Hepatocyte (in vitro differentiated cells): ENCODE data around the gene TMPRSS15. TPM values are rescaled to one million over a fixed set of nuclear protein-coding genes. Genes with fewer than 3 reads are reported as not detected.
"Not testable (repeated sequence)": the region's sequence is repeated elsewhere in the genome, so short reads cannot be mapped to it uniquely, and the experiment has no call there.

Experiments
- DNase-seq: peaks from one replicate; pipeline ENCODE4 v3.0.0-alpha.2; 2016; ENCODE audit warnings: low spot score
- H2AFZ ChIP-seq: fragments of 200-600 bp; sonication (generic); 2 replicates; pipeline ENCODE4 v1.6.0; 2016; ENCODE audit warnings: antibody characterized with exemption, mild to moderate bottlenecking
- H3K27ac ChIP-seq: fragments of 200-600 bp; sonication (generic); 2 replicates; pipeline ENCODE4 v1.5.1; 2016; ENCODE audit warnings: mild to moderate bottlenecking
- H3K27me3 ChIP-seq: fragments of 200-600 bp; sonication (generic); 2 replicates; pipeline ENCODE4 v1.6.1; 2016
- H3K36me3 ChIP-seq: fragments of 200-600 bp; sonication (generic); replicated peaks from 2 replicates; pipeline ENCODE4 v1.5.1; 2016; ENCODE audit warnings: low read depth; ENCODE audit not compliant: insufficient read depth
- H3K4me1 ChIP-seq: fragments of 200-600 bp; sonication (generic); 2 replicates; pipeline ENCODE4 v1.5.1; 2016; ENCODE audit warnings: mild to moderate bottlenecking, moderate library complexity; ENCODE audit not compliant: insufficient read depth
- H3K4me2 ChIP-seq: fragments of 200-600 bp; sonication (generic); 2 replicates; pipeline ENCODE4 v1.6.0; 2016
- H3K4me3 ChIP-seq: fragments of 200-600 bp; sonication (generic); 2 replicates; pipeline ENCODE4 v1.5.1; 2016; ENCODE audit warnings: mild to moderate bottlenecking
- H3K79me2 ChIP-seq: fragments of 200-600 bp; sonication (generic); 2 replicates; pipeline ENCODE4 v1.6.0; 2017; ENCODE audit warnings: mild to moderate bottlenecking
- H3K9me2 ChIP-seq: fragments of 200-600 bp; sonication (generic); replicated peaks from 2 replicates; pipeline ENCODE4 v1.6.0; 2017; ENCODE audit warnings: mild to moderate bottlenecking; ENCODE audit not compliant: insufficient read depth
- H3K9me3 ChIP-seq: fragments of 200-600 bp; sonication (generic); 2 replicates; pipeline ENCODE4 v1.5.1; 2016; ENCODE audit warnings: low read depth, mild to moderate bottlenecking
- H4K20me1 ChIP-seq: fragments of 200-600 bp; sonication (generic); 2 replicates; pipeline ENCODE4 v1.6.0; 2016; ENCODE audit warnings: mild to moderate bottlenecking; ENCODE audit not compliant: insufficient read depth, poor library complexity, severe bottlenecking
- EZH2 ChIP-seq: fragments of 200-600 bp; sonication (generic); IDR thresholded peaks from 2 replicates; pipeline ENCODE4 v1.6.1; 2016; ENCODE audit warnings: antibody characterized with exemption, mild to moderate bottlenecking, borderline replicate concordance
- EZH2phosphoT487 ChIP-seq: fragments of 200-600 bp; sonication (generic); IDR thresholded peaks from one replicate; pipeline ENCODE4 v1.6.1; 2018; ENCODE audit warnings: antibody characterized with exemption, mild to moderate bottlenecking, low read depth, moderate library complexity; ENCODE audit not compliant: unreplicated experiment, severe bottlenecking
- WGBS: methylation state at CpG from one replicate; pipeline ENCODE4 v1.1.6; 2016; ENCODE audit warnings: low lambda C conversion rate; ENCODE audit errors: missing lambda C conversion rate; 5-methylcytosine and 5-hydroxymethylcytosine counted together
- polyA plus RNA-seq: library from polyadenylated mRNA; unstranded; fragments of >200 nt; fragmentation: Nextera tagmentation; extraction: Ambion mirVana; gene quantifications from 2 replicates; pipeline ENCODE4 v1.2.1, GENCODE V29; 2016
- total RNA-seq: library from RNA; depleted of rRNA; stranded (reverse); fragments of >200 nt; gene quantifications from 2 replicates; pipeline ENCODE4 v1.2.3, GENCODE V29; 2014
- TF ChIP-seq, protein P1 (sequence below): fragments of 200-600 bp; sonication (generic); IDR thresholded peaks from 2 replicates; pipeline ENCODE4 v1.5.1; 2016; ENCODE audit warnings: antibody characterized with exemption, mild to moderate bottlenecking; ENCODE audit not compliant: poor library complexity

The TMPRSS15 gene
- total and polyA plus RNA-seq, 2 experiments from 2014 or later, result 0.07 TPM; not detected in 1

DNA sequence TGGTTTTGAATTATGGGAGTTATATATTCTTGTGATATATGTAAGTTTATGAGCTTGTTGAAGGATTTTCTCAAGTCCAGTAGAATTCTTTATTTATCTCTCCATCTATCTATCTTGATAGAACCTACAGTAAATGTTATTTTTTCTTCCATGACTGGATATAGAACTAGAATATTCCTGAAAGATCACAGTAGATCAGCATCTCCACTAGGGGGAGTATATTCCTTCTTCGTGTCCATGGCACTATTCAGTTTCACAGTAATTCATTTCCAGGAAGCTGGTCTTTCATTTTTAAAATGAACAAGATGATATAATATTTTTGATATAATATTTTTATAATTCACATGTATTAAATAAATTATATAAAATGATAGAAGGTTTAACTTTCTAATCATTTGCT, 18.8 kb downstream of the TMPRSS15 start:
- no peak overlapping the region for H3K4me2 ChIP-seq
- H3K27ac ChIP-seq, result no peak overlapping the region
- DNase-seq, result peak; percentile 53
- TF ChIP-seq EZH2, result no peak
- TF ChIP-seq, protein P1, sequence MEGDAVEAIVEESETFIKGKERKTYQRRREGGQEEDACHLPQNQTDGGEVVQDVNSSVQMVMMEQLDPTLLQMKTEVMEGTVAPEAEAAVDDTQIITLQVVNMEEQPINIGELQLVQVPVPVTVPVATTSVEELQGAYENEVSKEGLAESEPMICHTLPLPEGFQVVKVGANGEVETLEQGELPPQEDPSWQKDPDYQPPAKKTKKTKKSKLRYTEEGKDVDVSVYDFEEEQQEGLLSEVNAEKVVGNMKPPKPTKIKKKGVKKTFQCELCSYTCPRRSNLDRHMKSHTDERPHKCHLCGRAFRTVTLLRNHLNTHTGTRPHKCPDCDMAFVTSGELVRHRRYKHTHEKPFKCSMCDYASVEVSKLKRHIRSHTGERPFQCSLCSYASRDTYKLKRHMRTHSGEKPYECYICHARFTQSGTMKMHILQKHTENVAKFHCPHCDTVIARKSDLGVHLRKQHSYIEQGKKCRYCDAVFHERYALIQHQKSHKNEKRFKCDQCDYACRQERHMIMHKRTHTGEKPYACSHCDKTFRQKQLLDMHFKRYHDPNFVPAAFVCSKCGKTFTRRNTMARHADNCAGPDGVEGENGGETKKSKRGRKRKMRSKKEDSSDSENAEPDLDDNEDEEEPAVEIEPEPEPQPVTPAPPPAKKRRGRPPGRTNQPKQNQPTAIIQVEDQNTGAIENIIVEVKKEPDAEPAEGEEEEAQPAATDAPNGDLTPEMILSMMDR, result peak; percentile 73
- H4K20me1 ChIP-seq, result no peaks in the 10 kb centered on the region
- WGBS, result 26% methylated on average over 1 of the region's 1 CpG
- no peaks in the 10 kb centered on the region for H3K79me2 ChIP-seq
- H2AFZ ChIP-seq, result no peak overlapping the region
- no peak overlapping the region for H3K4me3 ChIP-seq
- no peaks in the 10 kb centered on the region for H3K27me3 ChIP-seq
- no peaks in the 10 kb centered on the region for H3K4me1 ChIP-seq
- H3K9me2 ChIP-seq, result no peaks in the 10 kb centered on the region
- no peaks in the 10 kb centered on the region for H3K9me3 ChIP-seq
- no peaks in the 10 kb centered on the region for H3K36me3 ChIP-seq

DNA sequence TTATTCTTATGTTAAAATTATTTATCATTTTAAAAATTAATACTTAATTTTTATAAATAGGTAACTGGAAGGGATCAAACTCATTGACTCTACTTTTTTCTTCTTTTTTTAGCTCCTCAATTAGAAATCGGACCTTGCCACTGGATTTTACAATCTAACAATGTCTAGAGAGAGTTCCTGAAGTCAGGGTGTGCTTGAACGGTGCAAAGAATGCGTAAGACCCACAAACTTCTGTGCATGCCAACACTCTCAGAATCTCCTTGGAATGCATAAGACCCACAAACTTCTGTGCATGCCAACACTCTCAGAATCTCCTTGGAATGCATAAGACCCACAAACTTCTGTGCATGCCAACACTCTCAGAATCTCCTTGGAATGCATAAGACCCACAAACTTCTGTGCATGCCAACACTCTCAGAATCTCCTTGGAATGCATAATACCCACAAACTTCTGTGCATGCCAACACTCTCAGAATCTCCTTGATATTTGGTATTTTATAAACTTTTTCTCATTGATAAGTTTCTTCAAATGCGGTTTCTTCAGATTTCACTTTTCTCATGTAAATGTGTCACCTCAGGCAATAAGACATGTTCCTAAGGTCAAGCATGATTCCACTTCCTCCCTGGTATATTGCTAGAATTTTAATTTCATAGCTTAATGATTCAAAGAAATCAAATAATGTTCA, 20.5 kb downstream of the TMPRSS15 start:
- H3K27ac ChIP-seq, result not testable (repeated sequence)
- WGBS, result 84% methylated on average over 4 of the region's 4 CpGs

DNA sequence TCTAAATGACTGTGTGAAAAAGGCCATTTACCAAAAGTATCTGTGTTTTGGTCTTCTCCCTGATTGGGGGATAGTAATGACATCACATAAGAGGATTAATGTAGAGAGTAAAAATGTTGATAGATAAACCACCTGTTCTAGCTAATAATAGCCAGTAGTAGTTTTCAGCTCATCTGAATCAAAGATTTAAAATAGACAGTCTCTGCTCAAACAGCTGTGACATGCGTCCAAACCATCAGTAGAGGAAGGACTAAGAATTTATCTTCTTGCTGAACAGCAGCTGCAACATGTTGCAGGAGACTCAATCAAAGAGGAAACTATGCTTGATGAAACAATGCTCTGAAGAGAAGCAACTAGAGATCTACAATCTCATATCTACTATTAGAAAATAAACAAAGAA, 21.4 kb downstream of the TMPRSS15 start:
- H3K36me3 ChIP-seq, result no peaks in the 10 kb centered on the region
- TF ChIP-seq EZH2 (no peak), EZH2phosphoT487 (no peak)
- TF ChIP-seq, protein P1, result no peak
- no peak overlapping the region for H2AFZ ChIP-seq
- H3K9me3 ChIP-seq, result no peaks in the 10 kb centered on the region
- 0% methylated on average over 1 of the region's 1 CpG for WGBS
- H4K20me1 ChIP-seq, result no peaks in the 10 kb centered on the region
- H3K4me1 ChIP-seq, result no peaks in the 10 kb centered on the region
- no peaks in the 10 kb centered on the region for H3K27me3 ChIP-seq
- no peak for DNase-seq
- no peaks in the 10 kb centered on the region for H3K9me2 ChIP-seq
- H3K27ac ChIP-seq, result no peak overlapping the region
- no peak overlapping the region for H3K4me2 ChIP-seq
- no peaks in the 10 kb centered on the region for H3K79me2 ChIP-seq
- H3K4me3 ChIP-seq, result no peak overlapping the region

More for the DNA sequence above, 20.5 kb downstream of the TMPRSS15 start:
- H3K4me1 ChIP-seq, H3K9me2 ChIP-seq, H3K4me2 ChIP-seq, H2AFZ ChIP-seq, H3K36me3 ChIP-seq, H3K9me3 ChIP-seq, H3K4me3 ChIP-seq, H3K79me2 ChIP-seq, H3K27me3 ChIP-seq, H4K20me1 ChIP-seq, DNase-seq: not testable (repeated sequence)

DNA sequence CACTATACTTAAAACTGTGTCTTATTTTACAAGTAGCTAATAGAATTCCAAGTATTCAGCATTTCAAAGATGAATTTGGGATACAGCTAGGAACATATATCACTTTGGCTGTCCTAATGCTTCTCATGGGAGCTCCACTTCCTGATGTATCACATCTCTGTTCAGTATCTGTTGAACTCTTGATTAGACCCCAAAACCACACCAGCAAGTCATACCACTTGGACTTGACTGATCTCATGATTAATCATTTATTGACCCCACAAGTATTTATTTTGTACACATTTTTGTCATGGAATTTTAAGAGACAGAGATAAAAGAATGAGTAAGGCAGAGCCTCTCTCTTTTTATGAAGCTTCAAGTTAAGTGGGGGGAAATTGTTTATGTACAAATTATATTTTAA, 30.0 kb downstream of the TMPRSS15 start:
- TF ChIP-seq EZH2phosphoT487, result no peak
- no peak overlapping the region for H2AFZ ChIP-seq
- H4K20me1 ChIP-seq, result no peaks in the 10 kb centered on the region
- no peaks in the 10 kb centered on the region for H3K4me1 ChIP-seq
- H3K9me2 ChIP-seq, result no peaks in the 10 kb centered on the region
- H3K4me3 ChIP-seq, result no peak overlapping the region
- no peaks in the 10 kb centered on the region for H3K79me2 ChIP-seq
- H3K27me3 ChIP-seq, result no peaks in the 10 kb centered on the region
- DNase-seq, result no peak
- H3K36me3 ChIP-seq, result no peaks in the 10 kb centered on the region
- no peaks in the 10 kb centered on the region for H3K9me3 ChIP-seq
- no peak overlapping the region for H3K4me2 ChIP-seq
- no peak overlapping the region for H3K27ac ChIP-seq
